Gastroesophageal sphincter (tissue), 4 donors: ENCODE data around the gene CCDC88A. TPM values are rescaled to one million over a fixed set of nuclear protein-coding genes. Genes with fewer than 3 reads are reported as not detected.
"Not testable (repeated sequence)": the region's sequence is repeated elsewhere in the genome, so short reads cannot be mapped to it uniquely, and the experiment has no call there.

Experiments
- ATAC-seq: fragments of 150-250 bp; one replicate; pipeline ENCODE4 v1.9.1; 2016; ENCODE audit warnings: mild to moderate bottlenecking, moderate library complexity
- H3K27ac ChIP-seq, 4 donors: fragments of 200-600 bp; sonication (generic) in 3 of 4; 1 replicate in 3 of 4; 2 replicates in 1 of 4; pipeline ENCODE4 v1.5.1; 2016 to 2019
- H3K27me3 ChIP-seq: fragments of 200-600 bp; sonication (generic); one replicate; pipeline ENCODE4 v1.5.1; 2019
- H3K36me3 ChIP-seq, 2 donors: fragments of 200-600 bp; sonication (generic); one replicate each; pipeline ENCODE4 v1.5.1; 2019; ENCODE audit warnings: control low read depth in 1 of 2
- H3K4me1 ChIP-seq, 3 donors: fragments of 200-600 bp; sonication (generic); 1 replicate in 2 of 3; 2 replicates in 1 of 3; pipeline ENCODE4 v1.5.1; 2016 to 2019; ENCODE audit warnings: control low read depth in 2 of 3
- H3K4me3 ChIP-seq, 2 donors: fragments of 200-600 bp; sonication (generic); one replicate each; pipeline ENCODE4 v1.5.1; 2019; ENCODE audit warnings: mild to moderate bottlenecking in 1 of 2, moderate library complexity in 1 of 2
- H3K9me3 ChIP-seq, 3 donors: fragments of 200-600 bp; sonication (generic); one replicate each; pipeline ENCODE4 v1.5.1; 2017 to 2019; ENCODE audit warnings: control low read depth in 2 of 3
- EP300 ChIP-seq: sonication (generic); formaldehyde crosslinking; IDR thresholded peaks from one replicate; pipeline ENCODE4 v1.6.1; 2017; ENCODE audit warnings: antibody characterized with exemption, mild to moderate bottlenecking
- POLR2A ChIP-seq, 2 donors: fragments of 450-650 bp; IDR thresholded peaks; one replicate each; pipeline ENCODE4 v1.6.1; 2017; ENCODE audit warnings: antibody characterized with exemption in 2 of 2, mild to moderate bottlenecking in 2 of 2, moderate library complexity in 1 of 2
- POLR2AphosphoS5 ChIP-seq: sonication (generic); formaldehyde crosslinking; IDR thresholded peaks from one replicate; pipeline ENCODE4 v1.6.1; 2017; ENCODE audit warnings: antibody characterized with exemption
- WGBS, 2 donors: methylation state at CpG; one replicate each; pipeline ENCODE4 v1.1.5; 2018; ENCODE audit warnings: low coverage in 1 of 2; 5-methylcytosine and 5-hydroxymethylcytosine counted together
- total RNA-seq, 4 donors: library from RNA; depleted of rRNA; stranded (reverse); fragments of >200 nt; gene quantifications; one replicate each; pipeline ENCODE4 v1.1.0, GENCODE V29; 2016
- TF ChIP-seq, protein P1 (sequence below), 4 experiments: fragments of 200-600 bp in 2 of 4; fragments of 450-650 bp in 2 of 4; sonication (generic) in 1 of 4; IDR thresholded peaks; one replicate each; pipeline ENCODE4 v1.5.1; 2017 to 2019; ENCODE audit warnings: antibody characterized with exemption in 4 of 4, mild to moderate bottlenecking in 2 of 4, moderate library complexity in 2 of 4

CCDC88A gene
- total RNA-seq, 4 donors from 2014 or later, result 42.5 to 63.5 (median 54.3) TPM

DNA sequence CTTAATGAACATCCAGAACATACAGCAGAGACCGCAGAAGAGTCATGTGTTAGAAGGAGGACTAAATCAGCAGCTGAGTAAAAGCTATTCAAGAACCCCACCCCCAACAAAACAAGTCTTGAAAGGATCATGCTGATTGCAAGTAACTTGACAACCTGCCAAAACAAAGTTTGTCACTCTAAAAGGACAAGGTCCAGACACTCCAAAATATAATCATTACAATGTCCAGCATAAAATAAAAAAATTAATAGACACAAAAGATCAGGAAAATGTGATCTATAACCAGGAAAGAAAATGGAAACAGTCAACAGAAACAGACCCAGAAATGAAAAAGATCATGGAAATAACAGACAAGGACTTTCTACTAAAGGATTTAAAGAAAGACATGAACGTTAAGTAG lies 28.5 kb downstream of the CCDC88A start:
- Histone ChIP-seq H3K27me3 (no peaks in the 10 kb centered on the region), H3K4me3 (no peak overlapping the region), H3K27ac (no peak overlapping the region), H3K9me3 (peaks cover 0 to 11% (median 0%) of the 10 kb centered on the region in 3 donors), H3K4me1 (no peaks in the 10 kb centered on the region), H3K36me3 (no peaks in the 10 kb centered on the region)
- no peak for ATAC-seq
- TF ChIP-seq EP300 (no peak), POLR2AphosphoS5 (no peak), POLR2A (IDR thresholded peaks at IDR 0.05) (no peak)
- TF ChIP-seq, protein P1, sequence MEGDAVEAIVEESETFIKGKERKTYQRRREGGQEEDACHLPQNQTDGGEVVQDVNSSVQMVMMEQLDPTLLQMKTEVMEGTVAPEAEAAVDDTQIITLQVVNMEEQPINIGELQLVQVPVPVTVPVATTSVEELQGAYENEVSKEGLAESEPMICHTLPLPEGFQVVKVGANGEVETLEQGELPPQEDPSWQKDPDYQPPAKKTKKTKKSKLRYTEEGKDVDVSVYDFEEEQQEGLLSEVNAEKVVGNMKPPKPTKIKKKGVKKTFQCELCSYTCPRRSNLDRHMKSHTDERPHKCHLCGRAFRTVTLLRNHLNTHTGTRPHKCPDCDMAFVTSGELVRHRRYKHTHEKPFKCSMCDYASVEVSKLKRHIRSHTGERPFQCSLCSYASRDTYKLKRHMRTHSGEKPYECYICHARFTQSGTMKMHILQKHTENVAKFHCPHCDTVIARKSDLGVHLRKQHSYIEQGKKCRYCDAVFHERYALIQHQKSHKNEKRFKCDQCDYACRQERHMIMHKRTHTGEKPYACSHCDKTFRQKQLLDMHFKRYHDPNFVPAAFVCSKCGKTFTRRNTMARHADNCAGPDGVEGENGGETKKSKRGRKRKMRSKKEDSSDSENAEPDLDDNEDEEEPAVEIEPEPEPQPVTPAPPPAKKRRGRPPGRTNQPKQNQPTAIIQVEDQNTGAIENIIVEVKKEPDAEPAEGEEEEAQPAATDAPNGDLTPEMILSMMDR (IDR thresholded peaks at IDR 0.05), result no peak
- 75 to 81% methylated on average over 1 to 2 of the region's 2 CpGs for WGBS, 2 donors

DNA sequence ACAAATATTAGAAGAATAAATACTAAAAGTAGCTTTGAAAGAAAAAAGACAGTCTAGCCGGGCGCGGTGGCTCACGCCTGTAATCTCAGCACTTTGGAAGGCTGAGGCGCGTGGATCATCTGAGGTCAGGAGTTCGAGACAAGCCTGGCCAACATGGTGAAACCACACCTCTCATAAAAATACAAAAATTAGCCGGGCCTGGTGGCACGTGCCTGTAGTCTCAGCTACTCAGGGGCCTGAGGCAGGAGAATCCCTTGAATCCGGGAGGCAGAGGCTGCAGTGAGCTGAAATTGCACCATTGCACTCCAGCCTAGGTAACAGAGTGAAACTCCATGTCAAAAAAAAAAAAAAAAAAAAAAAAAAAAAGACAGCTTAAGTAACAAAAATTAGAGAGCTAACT lies 34.1 kb downstream of the CCDC88A start:
- not testable (repeated sequence) for H3K4me3 ChIP-seq, H3K9me3 ChIP-seq, ATAC-seq, H3K4me1 ChIP-seq, H3K27ac ChIP-seq, H3K27me3 ChIP-seq, H3K36me3 ChIP-seq
- 83% methylated on average over 10 of the region's 10 CpGs; no CpG with 5 or more reads in 1 of the 2 donors for WGBS, 2 donors

GRCh38 chr2:55384786-55385185 lies 34.9 kb downstream of the CCDC88A start:
- Histone ChIP-seq H3K4me1 (no peaks in the 10 kb centered on the region), H3K27ac (no peak overlapping the region), H3K9me3 (no peaks in the 10 kb centered on the region), H3K4me3 (no peak overlapping the region), H3K27me3 (no peaks in the 10 kb centered on the region), H3K36me3 (peaks cover 0 to 4% of the 10 kb centered on the region in 2 donors)
- TF ChIP-seq POLR2A (IDR thresholded peaks at IDR 0.05), result no peak
- no peak for TF ChIP-seq POLR2AphosphoS5
- TF ChIP-seq, protein P1 (IDR thresholded peaks at IDR 0.05), result no peak
- no peak for TF ChIP-seq EP300
- no peak for ATAC-seq
- 86% methylated on average over 4 of the region's 4 CpGs; no CpG with 5 or more reads in 1 of the 2 donors for WGBS, 2 donors

DNA sequence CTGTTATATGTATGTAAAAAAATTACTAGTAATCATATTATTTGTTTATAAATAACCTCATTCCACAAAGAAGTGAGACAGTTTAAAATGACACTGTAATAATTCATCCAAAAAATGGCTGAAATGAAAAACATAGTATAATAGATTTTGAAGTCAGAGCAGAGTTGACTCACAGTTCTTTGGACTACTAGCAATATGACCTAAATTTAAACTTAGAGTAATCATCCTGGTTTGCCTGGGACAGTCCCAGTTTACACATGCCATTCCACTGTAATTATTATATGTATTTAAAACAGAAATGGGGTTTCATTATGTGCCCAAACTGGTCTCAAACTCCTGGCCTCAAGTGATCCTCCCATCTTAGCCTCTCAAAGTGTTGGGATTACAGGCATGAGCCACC lies 48.3 kb downstream of the CCDC88A start:
- Histone ChIP-seq H3K4me3 (no peak overlapping the region), H3K4me1 (peaks cover 0 to 31% (median 0%) of the 10 kb centered on the region in 3 donors), H3K36me3 (no peaks in the 10 kb centered on the region), H3K27me3 (no peaks in the 10 kb centered on the region), H3K9me3 (no peaks in the 10 kb centered on the region), H3K27ac (no peak overlapping the region)
- ATAC-seq, result no peak
- no peak for TF ChIP-seq EP300
- no peak for TF ChIP-seq POLR2A (IDR thresholded peaks at IDR 0.05)
- TF ChIP-seq, protein P1 (IDR thresholded peaks at IDR 0.05), result no peak
- no peak for TF ChIP-seq POLR2AphosphoS5

GRCh38 chr2:55370208-55370607 lies 49.4 kb downstream of the CCDC88A start:
- Histone ChIP-seq H3K9me3 (no peaks in the 10 kb centered on the region), H3K4me1 (peaks cover 0 to 42% (median 0%) of the 10 kb centered on the region in 3 donors), H3K4me3 (no peak overlapping the region), H3K27ac (no peak overlapping the region), H3K27me3 (no peaks in the 10 kb centered on the region), H3K36me3 (no peaks in the 10 kb centered on the region)
- WGBS, 2 donors, result 95% methylated on average over 4 of the region's 4 CpGs; no CpG with 5 or more reads in 1 of the 2 donors
- TF ChIP-seq, protein P1 (IDR thresholded peaks at IDR 0.05), result no peak
- no peak for TF ChIP-seq EP300
- TF ChIP-seq POLR2A (IDR thresholded peaks at IDR 0.05), result no peak
- TF ChIP-seq POLR2AphosphoS5, result no peak
- ATAC-seq, result no peak
